Hepatocyte (in vitro differentiated cells): ENCODE results near the gene HELZ2. TPM values are rescaled to one million over a fixed set of nuclear protein-coding genes. Genes with fewer than 3 reads are reported as not detected.

ENCODE experiments used
- DNase-seq: peaks from one replicate; pipeline ENCODE4 v3.0.0-alpha.2; 2016; ENCODE audit warnings: low spot score
- H2AFZ ChIP-seq: fragments of 200-600 bp; sonication (generic); 2 replicates; pipeline ENCODE4 v1.6.0; 2016; ENCODE audit warnings: antibody characterized with exemption, mild to moderate bottlenecking
- H3K27ac ChIP-seq: fragments of 200-600 bp; sonication (generic); 2 replicates; pipeline ENCODE4 v1.5.1; 2016; ENCODE audit warnings: mild to moderate bottlenecking
- H3K27me3 ChIP-seq: fragments of 200-600 bp; sonication (generic); 2 replicates; pipeline ENCODE4 v1.6.1; 2016
- H3K36me3 ChIP-seq: fragments of 200-600 bp; sonication (generic); replicated peaks from 2 replicates; pipeline ENCODE4 v1.5.1; 2016; ENCODE audit warnings: low read depth; ENCODE audit not compliant: insufficient read depth
- H3K4me1 ChIP-seq: fragments of 200-600 bp; sonication (generic); 2 replicates; pipeline ENCODE4 v1.5.1; 2016; ENCODE audit warnings: mild to moderate bottlenecking, moderate library complexity; ENCODE audit not compliant: insufficient read depth
- H3K4me2 ChIP-seq: fragments of 200-600 bp; sonication (generic); 2 replicates; pipeline ENCODE4 v1.6.0; 2016
- H3K4me3 ChIP-seq: fragments of 200-600 bp; sonication (generic); 2 replicates; pipeline ENCODE4 v1.5.1; 2016; ENCODE audit warnings: mild to moderate bottlenecking
- H3K79me2 ChIP-seq: fragments of 200-600 bp; sonication (generic); 2 replicates; pipeline ENCODE4 v1.6.0; 2017; ENCODE audit warnings: mild to moderate bottlenecking
- H3K9me2 ChIP-seq: fragments of 200-600 bp; sonication (generic); replicated peaks from 2 replicates; pipeline ENCODE4 v1.6.0; 2017; ENCODE audit warnings: mild to moderate bottlenecking; ENCODE audit not compliant: insufficient read depth
- H3K9me3 ChIP-seq: fragments of 200-600 bp; sonication (generic); 2 replicates; pipeline ENCODE4 v1.5.1; 2016; ENCODE audit warnings: low read depth, mild to moderate bottlenecking
- H4K20me1 ChIP-seq: fragments of 200-600 bp; sonication (generic); 2 replicates; pipeline ENCODE4 v1.6.0; 2016; ENCODE audit warnings: mild to moderate bottlenecking; ENCODE audit not compliant: insufficient read depth, poor library complexity, severe bottlenecking
- CTCF ChIP-seq: fragments of 200-600 bp; sonication (generic); IDR thresholded peaks from 2 replicates; pipeline ENCODE4 v1.5.1; 2016; ENCODE audit warnings: antibody characterized with exemption, mild to moderate bottlenecking; ENCODE audit not compliant: poor library complexity
- EZH2 ChIP-seq: fragments of 200-600 bp; sonication (generic); IDR thresholded peaks from 2 replicates; pipeline ENCODE4 v1.6.1; 2016; ENCODE audit warnings: antibody characterized with exemption, mild to moderate bottlenecking, borderline replicate concordance
- EZH2phosphoT487 ChIP-seq: fragments of 200-600 bp; sonication (generic); IDR thresholded peaks from one replicate; pipeline ENCODE4 v1.6.1; 2018; ENCODE audit warnings: antibody characterized with exemption, mild to moderate bottlenecking, low read depth, moderate library complexity; ENCODE audit not compliant: unreplicated experiment, severe bottlenecking
- WGBS: methylation state at CpG from one replicate; pipeline ENCODE4 v1.1.6; 2016; ENCODE audit warnings: low lambda C conversion rate; ENCODE audit errors: missing lambda C conversion rate; 5-methylcytosine and 5-hydroxymethylcytosine counted together
- polyA plus RNA-seq: library from polyadenylated mRNA; unstranded; fragments of >200 nt; fragmentation: Nextera tagmentation; extraction: Ambion mirVana; gene quantifications from 2 replicates; pipeline ENCODE4 v1.2.1, GENCODE V29; 2016
- total RNA-seq: library from RNA; depleted of rRNA; stranded (reverse); fragments of >200 nt; gene quantifications from 2 replicates; pipeline ENCODE4 v1.2.3, GENCODE V29; 2014

HELZ2 gene
- total and polyA plus RNA-seq, 2 experiments from 2014 or later, result 4.6 to 17.0 TPM

- Histone ChIP-seq H3K27ac (no peak overlapping the region), H4K20me1 (no peaks in the 10 kb centered on the region), H3K36me3 (no peaks in the 10 kb centered on the region), H3K9me2 (no peaks in the 10 kb centered on the region), H3K79me2 (no peaks in the 10 kb centered on the region), H3K4me1 (no peaks in the 10 kb centered on the region), H3K4me2 (no peak overlapping the region), H3K9me3 (no peaks in the 10 kb centered on the region), H3K27me3 (no peaks in the 10 kb centered on the region), H3K4me3 (no peak overlapping the region), H2AFZ (no peak overlapping the region)
- TF ChIP-seq EZH2 (no peak), EZH2phosphoT487 (no peak), CTCF (no peak)
- whole genome bisulfite sequencing, result 97% methylated on average over 41 of the region's 45 CpGs
- DNase-seq, result no peak
Measured at GRCh38 chr20:63555661-63556381, 18.2 kb downstream of the HELZ2 start.

- Histone ChIP-seq H3K4me1 (no peaks in the 10 kb centered on the region), H3K79me2 (no peaks in the 10 kb centered on the region), H2AFZ (peak overlapping the region; percentile 98), H4K20me1 (no peaks in the 10 kb centered on the region), H3K9me3 (no peaks in the 10 kb centered on the region), H3K4me2 (peak overlapping the region; percentile 99), H3K27me3 (no peaks in the 10 kb centered on the region), H3K9me2 (no peaks in the 10 kb centered on the region), H3K36me3 (no peaks in the 10 kb centered on the region), H3K27ac (no peak overlapping the region), H3K4me3 (peak overlapping the region; percentile 79)
- no peak for TF ChIP-seq EZH2phosphoT487
- WGBS, result 72% methylated on average over 31 of the region's 38 CpGs
- no peak for DNase-seq
Measured at GRCh38 chr20:63554361-63555278, 19.4 kb downstream of the HELZ2 start.

- Histone ChIP-seq H3K27ac (no peak within 1 kb of the TSS), H3K36me3 (no peaks in the 10 kb centered on the region), H3K4me2 (peak within 1 kb of the TSS; percentile 99), H3K4me3 (peak within 1 kb of the TSS; percentile 79), H3K4me1 (no peaks in the 10 kb centered on the region), H3K79me2 (no peaks in the 10 kb centered on the region), H3K9me3 (no peaks in the 10 kb centered on the region), H2AFZ (peak within 1 kb of the TSS; percentile 98), H3K9me2 (no peaks in the 10 kb centered on the region), H3K27me3 (no peaks in the 10 kb centered on the region), H4K20me1 (no peaks in the 10 kb centered on the region)
- DNase-seq, result peak; percentile 80
- 0% methylated on average over 14 of the region's 34 CpGs for WGBS
- TF ChIP-seq CTCF (no peak), EZH2phosphoT487 (no peak), EZH2 (no peak)
Measured at GRCh38 chr20:63553933-63554290, 20.1 kb downstream of the HELZ2 start, which contains the start of gene FNDC11. FNDC11 (plus strand) TSS chr20:63554159; CDS start chr20:63555664, 1,505 bp downstream.
